A549 (cell line): ENCODE data around the gene BHLHA15.

ENCODE experiments used
- CHD4 ChIP-seq: fragments of 200-600 bp; sonication (generic); IDR thresholded peaks from 2 replicates; pipeline ENCODE4 v1.6.1; 2016; ENCODE audit warnings: antibody characterized with exemption, mild to moderate bottlenecking, borderline replicate concordance
- EP300 ChIP-seq, 2 experiments: fragments of >200 bp; sonication (Bioruptor Twin); formaldehyde crosslinking; IDR thresholded peaks; 2 replicates in 1 of 2; 3 replicates in 1 of 2; pipeline ENCODE4 v1.6.1; 2016 to 2017
- GATA3 ChIP-seq: IDR thresholded peaks from 2 replicates; pipeline ENCODE4 v1.6.1; 2012; ENCODE audit warnings: borderline replicate concordance
- SMC3 ChIP-seq: fragments of >200 bp; sonication (Bioruptor Twin); formaldehyde crosslinking; IDR thresholded peaks from 3 replicates; pipeline ENCODE4 v1.6.1; 2018; ENCODE audit warnings: inconsistent platforms
- TF ChIP-seq, protein P1 (sequence below): fragments of >200 bp; sonication (Bioruptor Twin); formaldehyde crosslinking; IDR thresholded peaks from 3 replicates; pipeline ENCODE4 v1.5.1; 2016
- TF ChIP-seq, protein P2 (sequence below): fragments of 200-600 bp; sonication (generic); IDR thresholded peaks from 2 replicates; pipeline ENCODE4 v1.6.1; 2016; ENCODE audit warnings: antibody characterized with exemption, mild to moderate bottlenecking, moderate library complexity
- TF ChIP-seq, protein P3 (sequence below): IDR thresholded peaks from 2 replicates; pipeline ENCODE4 v1.6.1; 2012; ENCODE audit warnings: low read depth, borderline replicate concordance

GRCh38 chr7:98178762-98179490 is 32.3 kb upstream of the BHLHA15 start:
- TF ChIP-seq, protein P1, sequence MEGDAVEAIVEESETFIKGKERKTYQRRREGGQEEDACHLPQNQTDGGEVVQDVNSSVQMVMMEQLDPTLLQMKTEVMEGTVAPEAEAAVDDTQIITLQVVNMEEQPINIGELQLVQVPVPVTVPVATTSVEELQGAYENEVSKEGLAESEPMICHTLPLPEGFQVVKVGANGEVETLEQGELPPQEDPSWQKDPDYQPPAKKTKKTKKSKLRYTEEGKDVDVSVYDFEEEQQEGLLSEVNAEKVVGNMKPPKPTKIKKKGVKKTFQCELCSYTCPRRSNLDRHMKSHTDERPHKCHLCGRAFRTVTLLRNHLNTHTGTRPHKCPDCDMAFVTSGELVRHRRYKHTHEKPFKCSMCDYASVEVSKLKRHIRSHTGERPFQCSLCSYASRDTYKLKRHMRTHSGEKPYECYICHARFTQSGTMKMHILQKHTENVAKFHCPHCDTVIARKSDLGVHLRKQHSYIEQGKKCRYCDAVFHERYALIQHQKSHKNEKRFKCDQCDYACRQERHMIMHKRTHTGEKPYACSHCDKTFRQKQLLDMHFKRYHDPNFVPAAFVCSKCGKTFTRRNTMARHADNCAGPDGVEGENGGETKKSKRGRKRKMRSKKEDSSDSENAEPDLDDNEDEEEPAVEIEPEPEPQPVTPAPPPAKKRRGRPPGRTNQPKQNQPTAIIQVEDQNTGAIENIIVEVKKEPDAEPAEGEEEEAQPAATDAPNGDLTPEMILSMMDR: no peak
- no peak for TF ChIP-seq CHD4
- no peak for TF ChIP-seq SMC3
- TF ChIP-seq, protein P2, sequence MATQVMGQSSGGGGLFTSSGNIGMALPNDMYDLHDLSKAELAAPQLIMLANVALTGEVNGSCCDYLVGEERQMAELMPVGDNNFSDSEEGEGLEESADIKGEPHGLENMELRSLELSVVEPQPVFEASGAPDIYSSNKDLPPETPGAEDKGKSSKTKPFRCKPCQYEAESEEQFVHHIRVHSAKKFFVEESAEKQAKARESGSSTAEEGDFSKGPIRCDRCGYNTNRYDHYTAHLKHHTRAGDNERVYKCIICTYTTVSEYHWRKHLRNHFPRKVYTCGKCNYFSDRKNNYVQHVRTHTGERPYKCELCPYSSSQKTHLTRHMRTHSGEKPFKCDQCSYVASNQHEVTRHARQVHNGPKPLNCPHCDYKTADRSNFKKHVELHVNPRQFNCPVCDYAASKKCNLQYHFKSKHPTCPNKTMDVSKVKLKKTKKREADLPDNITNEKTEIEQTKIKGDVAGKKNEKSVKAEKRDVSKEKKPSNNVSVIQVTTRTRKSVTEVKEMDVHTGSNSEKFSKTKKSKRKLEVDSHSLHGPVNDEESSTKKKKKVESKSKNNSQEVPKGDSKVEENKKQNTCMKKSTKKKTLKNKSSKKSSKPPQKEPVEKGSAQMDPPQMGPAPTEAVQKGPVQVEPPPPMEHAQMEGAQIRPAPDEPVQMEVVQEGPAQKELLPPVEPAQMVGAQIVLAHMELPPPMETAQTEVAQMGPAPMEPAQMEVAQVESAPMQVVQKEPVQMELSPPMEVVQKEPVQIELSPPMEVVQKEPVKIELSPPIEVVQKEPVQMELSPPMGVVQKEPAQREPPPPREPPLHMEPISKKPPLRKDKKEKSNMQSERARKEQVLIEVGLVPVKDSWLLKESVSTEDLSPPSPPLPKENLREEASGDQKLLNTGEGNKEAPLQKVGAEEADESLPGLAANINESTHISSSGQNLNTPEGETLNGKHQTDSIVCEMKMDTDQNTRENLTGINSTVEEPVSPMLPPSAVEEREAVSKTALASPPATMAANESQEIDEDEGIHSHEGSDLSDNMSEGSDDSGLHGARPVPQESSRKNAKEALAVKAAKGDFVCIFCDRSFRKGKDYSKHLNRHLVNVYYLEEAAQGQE: no peak
- no peak for TF ChIP-seq EP300 (IDR thresholded peaks at IDR 0.05)
- TF ChIP-seq GATA3: no peak
- TF ChIP-seq, protein P3, sequence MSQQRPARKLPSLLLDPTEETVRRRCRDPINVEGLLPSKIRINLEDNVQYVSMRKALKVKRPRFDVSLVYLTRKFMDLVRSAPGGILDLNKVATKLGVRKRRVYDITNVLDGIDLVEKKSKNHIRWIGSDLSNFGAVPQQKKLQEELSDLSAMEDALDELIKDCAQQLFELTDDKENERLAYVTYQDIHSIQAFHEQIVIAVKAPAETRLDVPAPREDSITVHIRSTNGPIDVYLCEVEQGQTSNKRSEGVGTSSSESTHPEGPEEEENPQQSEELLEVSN: no peak
